H9 (cell line): Measurements from ENCODE around the gene ZNF804A. TPM values are rescaled to one million over a fixed set of nuclear protein-coding genes. Genes with fewer than 3 reads are reported as not detected.

Experiments
- DNase-seq: peaks from one replicate; pipeline ENCODE4 v3.0.0-alpha.2; 2017
- H2AFZ ChIP-seq: one replicate; pipeline ENCODE4 v1.6.1; 2013; ENCODE audit warnings: mild to moderate bottlenecking, low read length, control low read depth, moderate library complexity
- H2AK5ac ChIP-seq: 2 replicates; pipeline ENCODE4 v1.6.1; 2013; ENCODE audit warnings: low read length, control low read depth, mixed read lengths; ENCODE audit not compliant: insufficient read length
- H2BK120ac ChIP-seq: one replicate; pipeline ENCODE4 v1.6.1; 2013; ENCODE audit warnings: low read depth, mild to moderate bottlenecking, low read length, control low read depth, inconsistent platforms; ENCODE audit not compliant: poor library complexity, severe bottlenecking
- H2BK12ac ChIP-seq: 2 replicates; pipeline ENCODE4 v1.6.1; 2013; ENCODE audit warnings: low read length, control low read depth, mixed read lengths, low read depth; ENCODE audit not compliant: insufficient read length
- H2BK15ac ChIP-seq: 2 replicates; pipeline ENCODE4 v1.6.1; 2013; ENCODE audit warnings: low read depth, low read length, control low read depth
- H2BK20ac ChIP-seq: one replicate; pipeline ENCODE4 v1.6.1; 2013; ENCODE audit warnings: low read depth, mild to moderate bottlenecking, low read length, control low read depth, inconsistent platforms; ENCODE audit not compliant: poor library complexity, severe bottlenecking
- H2BK5ac ChIP-seq: 2 replicates; pipeline ENCODE4 v1.6.1; 2013; ENCODE audit warnings: low read length, control low read depth, mixed read lengths; ENCODE audit not compliant: insufficient read length
- H3K14ac ChIP-seq: 2 replicates; pipeline ENCODE4 v1.6.1; 2013; ENCODE audit warnings: low read length, control low read depth; ENCODE audit not compliant: insufficient read depth
- H3K18ac ChIP-seq: 2 replicates; pipeline ENCODE4 v1.6.1; 2013; ENCODE audit warnings: low read depth, mild to moderate bottlenecking, mixed read lengths, low read length, control low read depth; ENCODE audit not compliant: insufficient read length
- H3K23ac ChIP-seq: 2 replicates; pipeline ENCODE4 v1.6.1; 2013; ENCODE audit warnings: low read length, control low read depth, mixed read lengths, low read depth; ENCODE audit not compliant: insufficient read length
- H3K23me2 ChIP-seq: 2 replicates; pipeline ENCODE4 v1.6.1; 2013; ENCODE audit warnings: low read depth, mild to moderate bottlenecking, mixed read lengths, low read length, control low read depth; ENCODE audit not compliant: insufficient read length, poor library complexity, severe bottlenecking
- H3K27ac ChIP-seq: 2 replicates; pipeline ENCODE4 v1.5.1; 2013; ENCODE audit warnings: low read length, control low read depth, mixed read lengths, low read depth; ENCODE audit not compliant: insufficient read length
- H3K27me3 ChIP-seq: 2 replicates; pipeline ENCODE4 v1.6.1; 2013; ENCODE audit warnings: low read length, control low read depth, inconsistent platforms; ENCODE audit not compliant: insufficient read depth
- H3K4ac ChIP-seq: 2 replicates; pipeline ENCODE4 v1.6.1; 2013; ENCODE audit warnings: low read depth, mild to moderate bottlenecking, control low read depth, inconsistent platforms, low read length, moderate library complexity
- H3K4me1 ChIP-seq: 2 replicates; pipeline ENCODE4 v1.6.1; 2013; ENCODE audit warnings: low read length, control low read depth, inconsistent platforms; ENCODE audit not compliant: insufficient read depth
- H3K4me2 ChIP-seq: 2 replicates; pipeline ENCODE4 v1.6.1; 2013; ENCODE audit warnings: low read length, control low read depth, mixed read lengths; ENCODE audit not compliant: insufficient read length, insufficient read depth
- H3K56ac ChIP-seq: 2 replicates; pipeline ENCODE4 v1.6.1; 2013; ENCODE audit warnings: low read depth, mild to moderate bottlenecking, mixed read lengths, low read length, control low read depth; ENCODE audit not compliant: insufficient read length
- H3K79me1 ChIP-seq: 2 replicates; pipeline ENCODE4 v1.6.1; 2013; ENCODE audit warnings: low read depth, mild to moderate bottlenecking, moderate library complexity, low read length, control low read depth, inconsistent platforms; ENCODE audit not compliant: insufficient read depth, poor library complexity, severe bottlenecking
- H3K79me2 ChIP-seq: 2 replicates; pipeline ENCODE4 v1.6.1; 2013; ENCODE audit warnings: low read length, control low read depth, inconsistent platforms; ENCODE audit not compliant: insufficient read depth
- H3K9ac ChIP-seq: 2 replicates; pipeline ENCODE4 v1.6.1; 2013; ENCODE audit warnings: low read length, control low read depth, mixed read lengths; ENCODE audit not compliant: insufficient read length; ENCODE audit errors: extremely low read depth
- H3K9me3 ChIP-seq: one replicate; pipeline ENCODE4 v1.6.1; 2013; ENCODE audit warnings: low read depth, low read length, inconsistent platforms; ENCODE audit not compliant: control insufficient read depth
- H3T11ph ChIP-seq: one replicate; pipeline ENCODE4 v1.6.1; 2013; ENCODE audit warnings: mild to moderate bottlenecking, low read length, control low read depth, inconsistent platforms
- H4K20me1 ChIP-seq: one replicate; pipeline ENCODE4 v1.6.1; 2013; ENCODE audit not compliant: control insufficient read depth, insufficient read length, insufficient read depth
- H4K5ac ChIP-seq: 2 replicates; pipeline ENCODE4 v1.6.1; 2013; ENCODE audit warnings: low read depth, mild to moderate bottlenecking, mixed read lengths, low read length, control low read depth; ENCODE audit not compliant: insufficient read length
- H4K8ac ChIP-seq: replicated peaks from 2 replicates; pipeline ENCODE4 v1.6.1; 2013; ENCODE audit warnings: low read length, control low read depth, mixed read lengths, low read depth; ENCODE audit not compliant: insufficient read length
- H4K91ac ChIP-seq: 2 replicates; pipeline ENCODE4 v1.6.1; 2013; ENCODE audit warnings: low read depth, mild to moderate bottlenecking, moderate library complexity, mixed read lengths, low read length, control low read depth; ENCODE audit not compliant: insufficient read length
- H3K27ac Mint-ChIP-seq, 3 experiments: 2 replicates in 2 of 3; 3 replicates in 1 of 3; pipeline ENCODE4 v1.8.0; 2020 to 2021; ENCODE audit warnings: mixed read lengths in 3 of 3, mild to moderate bottlenecking in 1 of 3, moderate library complexity in 1 of 3
- H3K27me3 Mint-ChIP-seq: 2 replicates; pipeline ENCODE4 v1.8.0; 2021; ENCODE audit warnings: low read depth, mild to moderate bottlenecking, moderate library complexity, mixed read lengths
- H3K36me3 Mint-ChIP-seq, 3 experiments: 2 replicates in 2 of 3; 3 replicates in 1 of 3; pipeline ENCODE4 v1.8.0; 2020 to 2021; ENCODE audit warnings: low read depth in 3 of 3, mixed read lengths in 3 of 3; ENCODE audit not compliant: insufficient read depth in 1 of 3
- H3K4me1 Mint-ChIP-seq, 2 experiments: 2 replicates each; pipeline ENCODE4 v1.8.0; 2020; ENCODE audit warnings: mixed read lengths in 2 of 2
- H3K4me3 Mint-ChIP-seq, 2 experiments: 2 replicates in 1 of 2; 3 replicates in 1 of 2; pipeline ENCODE4 v1.8.0; 2020 to 2021; ENCODE audit warnings: mild to moderate bottlenecking in 2 of 2, mixed read lengths in 2 of 2, moderate library complexity in 1 of 2
- H3K9me3 Mint-ChIP-seq, 2 experiments: 2 replicates in 1 of 2; 3 replicates in 1 of 2; pipeline ENCODE4 v1.8.0; 2020; ENCODE audit warnings: mild to moderate bottlenecking in 2 of 2, mixed read lengths in 2 of 2, moderate library complexity in 1 of 2
- total RNA-seq: library from RNA; stranded (reverse); gene quantifications from 2 replicates; pipeline ENCODE4 v1.2.1, GENCODE V29; 2021
- TF ChIP-seq, protein P1 (sequence below): fragments of 200-600 bp; sonication (generic); conservative IDR thresholded peaks from 3 replicates; pipeline ENCODE4 v1.8.0; 2021; ENCODE audit warnings: antibody characterized with exemption, mild to moderate bottlenecking

ZNF804A gene
- total RNA-seq, 1 experiment from 2014 or later: not detected

DNA sequence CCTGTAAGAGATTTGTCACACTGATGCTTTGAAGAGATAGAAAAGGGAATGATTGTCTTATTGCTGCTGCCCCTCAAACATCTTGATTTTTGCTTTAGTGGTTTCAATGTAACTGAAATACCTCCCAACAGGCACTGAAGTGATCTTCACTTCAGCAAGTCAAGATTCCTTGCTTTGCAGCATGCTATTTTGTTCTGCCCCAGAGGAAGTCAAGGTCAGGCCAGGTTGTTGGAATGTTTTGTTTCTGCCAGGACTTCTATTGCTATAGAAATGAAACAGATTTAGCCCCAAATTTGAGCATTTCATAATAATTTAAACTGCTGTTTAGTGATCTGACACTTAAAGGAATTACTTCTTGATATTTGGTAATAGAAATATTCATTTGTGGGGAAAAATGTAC lies 277.6 kb downstream of the ZNF804A start:
- Histone ChIP-seq H4K20me1 (no peaks in the 10 kb centered on the region), H3K9me3 (no peaks in the 10 kb centered on the region), H2BK20ac (no peak overlapping the region), H3K4ac (no peak overlapping the region), H3K79me2 (no peaks in the 10 kb centered on the region), H3K4me2 (no peak overlapping the region), H4K91ac (no peak overlapping the region), H3K18ac (no peak overlapping the region), H2AK5ac (no peak overlapping the region), H4K5ac (no peak overlapping the region), H3T11ph (no peak overlapping the region), H2BK15ac (no peak overlapping the region), H3K27ac (no peak overlapping the region), H3K27me3 (no peaks in the 10 kb centered on the region), H3K14ac (no peak overlapping the region), H3K4me1 (peaks cover 2% of the 10 kb centered on the region; the same call in 1 of the 2 replicates), H3K79me1 (no peaks in the 10 kb centered on the region), H2BK120ac (no peak overlapping the region), H3K23ac (no peak overlapping the region), H2BK5ac (no peak overlapping the region), H3K9ac (no peak overlapping the region), H2AFZ (no peak overlapping the region), H3K23me2 (no peaks in the 10 kb centered on the region), H2BK12ac (no peak overlapping the region), H3K56ac (no peak overlapping the region), H4K8ac (no peak overlapping the region)
- Mint-ChIP-seq H3K4me3 (no peak overlapping the region), H3K36me3 (no peaks in the 10 kb centered on the region), H3K27me3 (no peaks in the 10 kb centered on the region), H3K4me1 (peaks cover 10 to 13% of the 10 kb centered on the region in 2 experiments), H3K27ac (no peak overlapping the region), H3K9me3 (no peaks in the 10 kb centered on the region)
- TF ChIP-seq, protein P1, sequence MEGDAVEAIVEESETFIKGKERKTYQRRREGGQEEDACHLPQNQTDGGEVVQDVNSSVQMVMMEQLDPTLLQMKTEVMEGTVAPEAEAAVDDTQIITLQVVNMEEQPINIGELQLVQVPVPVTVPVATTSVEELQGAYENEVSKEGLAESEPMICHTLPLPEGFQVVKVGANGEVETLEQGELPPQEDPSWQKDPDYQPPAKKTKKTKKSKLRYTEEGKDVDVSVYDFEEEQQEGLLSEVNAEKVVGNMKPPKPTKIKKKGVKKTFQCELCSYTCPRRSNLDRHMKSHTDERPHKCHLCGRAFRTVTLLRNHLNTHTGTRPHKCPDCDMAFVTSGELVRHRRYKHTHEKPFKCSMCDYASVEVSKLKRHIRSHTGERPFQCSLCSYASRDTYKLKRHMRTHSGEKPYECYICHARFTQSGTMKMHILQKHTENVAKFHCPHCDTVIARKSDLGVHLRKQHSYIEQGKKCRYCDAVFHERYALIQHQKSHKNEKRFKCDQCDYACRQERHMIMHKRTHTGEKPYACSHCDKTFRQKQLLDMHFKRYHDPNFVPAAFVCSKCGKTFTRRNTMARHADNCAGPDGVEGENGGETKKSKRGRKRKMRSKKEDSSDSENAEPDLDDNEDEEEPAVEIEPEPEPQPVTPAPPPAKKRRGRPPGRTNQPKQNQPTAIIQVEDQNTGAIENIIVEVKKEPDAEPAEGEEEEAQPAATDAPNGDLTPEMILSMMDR: no peak
- no peak for DNase-seq
